ENCODE measurements around the gene SMIM26. TPM values are rescaled to one million over a fixed set of nuclear protein-coding genes. Genes with fewer than 3 reads are reported as not detected.

SMIM26 gene
- total RNA-seq, 6 donors from 2014 or later = 12.5 to 81.3 (median 63.7) TPM

DNA sequence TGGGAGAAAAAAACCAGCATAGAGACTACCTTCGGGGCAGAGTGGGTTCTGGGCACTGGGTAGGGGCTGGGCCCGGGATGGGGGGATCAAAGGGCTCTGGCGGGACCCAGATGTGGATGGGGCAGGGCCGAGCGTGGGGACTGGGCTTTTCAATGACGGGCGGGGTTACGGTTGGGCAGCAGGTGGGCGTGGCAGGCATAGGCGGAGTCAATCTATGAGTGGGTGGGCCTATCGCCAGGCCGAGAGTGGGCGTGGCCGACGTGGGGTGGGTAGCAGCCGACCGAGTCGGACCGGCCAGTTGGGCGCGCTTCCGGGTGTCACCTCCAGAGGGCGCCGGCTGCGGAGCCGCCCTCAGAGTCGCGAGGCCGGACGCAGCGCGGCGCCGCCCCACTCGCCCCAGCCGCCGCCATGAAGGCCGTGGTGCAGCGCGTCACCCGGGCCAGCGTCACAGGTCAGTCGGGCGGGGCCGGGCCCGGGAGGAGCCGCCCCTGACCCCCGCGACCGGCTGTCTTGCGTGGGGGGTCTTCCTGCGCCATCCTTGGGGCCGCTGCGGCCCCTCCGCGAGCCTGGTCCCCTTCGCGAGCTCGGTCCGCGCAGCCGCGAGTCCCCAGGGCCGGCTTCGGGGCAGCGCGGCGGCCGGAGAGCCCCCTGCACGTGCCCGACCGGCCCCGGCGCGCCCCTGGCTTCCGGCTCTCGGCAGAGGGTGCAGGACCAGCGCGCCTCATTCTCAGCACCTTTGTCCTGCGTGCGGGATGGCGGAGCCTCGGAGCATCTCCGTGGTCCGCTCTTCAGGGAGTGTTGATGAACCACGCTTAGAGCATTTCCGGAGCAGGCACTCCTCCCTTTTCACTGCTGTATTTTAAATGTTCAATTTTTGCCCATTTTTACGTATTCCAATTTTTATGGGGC, 20.7 kb downstream of the SMIM26 start, which contains the start of gene DTD1:
Gene DTD1 (plus strand): TSS at position 390 of the 909 bp plus-strand sequence. CDS start 19 bp downstream, at position 409.
- Histone ChIP-seq H3K4me1 (peaks cover 12 to 17% (median 14%) of the 10 kb centered on the region in 4 donors), H3K4me3 (peak within 1 kb of the TSS; percentile 82 to 95 (median 84)), H3K27me3 (no peaks in the 10 kb centered on the region), H3K9me3 (no peaks in the 10 kb centered on the region), H3K36me3 (no peaks in the 10 kb centered on the region), H3K27ac (peak within 1 kb of the TSS; percentile 67 to 89 (median 81))
- WGBS, 2 donors = 0% methylated on average over 15 to 63 of the region's 88 CpGs
- peak; percentile 23 to 29 for TF ChIP-seq POLR2AphosphoS5 (IDR thresholded peaks at IDR 0.05)
- no peak for TF ChIP-seq EP300 (IDR thresholded peaks at IDR 0.05)
- TF ChIP-seq, protein P1, sequence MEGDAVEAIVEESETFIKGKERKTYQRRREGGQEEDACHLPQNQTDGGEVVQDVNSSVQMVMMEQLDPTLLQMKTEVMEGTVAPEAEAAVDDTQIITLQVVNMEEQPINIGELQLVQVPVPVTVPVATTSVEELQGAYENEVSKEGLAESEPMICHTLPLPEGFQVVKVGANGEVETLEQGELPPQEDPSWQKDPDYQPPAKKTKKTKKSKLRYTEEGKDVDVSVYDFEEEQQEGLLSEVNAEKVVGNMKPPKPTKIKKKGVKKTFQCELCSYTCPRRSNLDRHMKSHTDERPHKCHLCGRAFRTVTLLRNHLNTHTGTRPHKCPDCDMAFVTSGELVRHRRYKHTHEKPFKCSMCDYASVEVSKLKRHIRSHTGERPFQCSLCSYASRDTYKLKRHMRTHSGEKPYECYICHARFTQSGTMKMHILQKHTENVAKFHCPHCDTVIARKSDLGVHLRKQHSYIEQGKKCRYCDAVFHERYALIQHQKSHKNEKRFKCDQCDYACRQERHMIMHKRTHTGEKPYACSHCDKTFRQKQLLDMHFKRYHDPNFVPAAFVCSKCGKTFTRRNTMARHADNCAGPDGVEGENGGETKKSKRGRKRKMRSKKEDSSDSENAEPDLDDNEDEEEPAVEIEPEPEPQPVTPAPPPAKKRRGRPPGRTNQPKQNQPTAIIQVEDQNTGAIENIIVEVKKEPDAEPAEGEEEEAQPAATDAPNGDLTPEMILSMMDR (IDR thresholded peaks at IDR 0.05) = peak; percentile 81 to 94 (median 88)
- peak in 3 of 4 donors; percentile 32 to 67 (median 58) for TF ChIP-seq POLR2A (IDR thresholded peaks at IDR 0.05)
- DNase-seq (peak; percentile 97 to 99), ATAC-seq (ENCODE audit: low FRiP score in 2 of 2) (peak; percentile 97 to 99)

DNA sequence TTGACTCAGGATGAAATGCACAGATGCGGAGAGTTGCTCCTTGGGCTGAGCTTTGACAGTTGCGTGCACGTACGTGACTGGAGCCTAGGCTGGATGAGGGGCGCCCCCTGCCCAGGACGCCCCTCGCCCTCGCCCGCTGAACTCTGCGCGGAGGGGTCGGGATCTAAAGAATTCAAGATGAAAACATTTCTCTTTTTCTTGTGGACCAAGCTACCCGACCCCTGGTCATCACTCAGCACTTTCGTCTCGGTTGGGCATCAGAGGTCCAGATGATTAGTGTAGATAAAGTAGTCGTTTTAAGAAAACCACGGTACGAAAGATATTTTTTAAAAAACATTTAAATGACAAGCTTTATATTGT, 21.3 kb downstream of the SMIM26 start:
- Histone ChIP-seq H3K27ac (peak overlapping the region; percentile 67 to 89 (median 81)), H3K4me3 (peak overlapping the region; percentile 82 to 95 (median 84)), H3K9me3 (no peaks in the 10 kb centered on the region), H3K4me1 (peaks cover 12 to 17% (median 14%) of the 10 kb centered on the region in 4 donors), H3K27me3 (no peaks in the 10 kb centered on the region), H3K36me3 (no peaks in the 10 kb centered on the region)
- peak in 1 of 2 donors; percentile 70 for DNase-seq
- TF ChIP-seq EP300 (IDR thresholded peaks at IDR 0.05) = no peak
- TF ChIP-seq POLR2AphosphoS5 (IDR thresholded peaks at IDR 0.05) = no peak
- no peak for TF ChIP-seq POLR2A (IDR thresholded peaks at IDR 0.05)
- TF ChIP-seq, protein P1 (IDR thresholded peaks at IDR 0.05) = no peak
- WGBS, 2 donors = 8 to 18% methylated on average over 18 of the region's 18 CpGs
- no peak for ATAC-seq (ENCODE audit: low FRiP score in 2 of 2)

- no peak for DNase-seq
- no peaks in the 10 kb centered on the region for H3K27me3 ChIP-seq
- no peak for ATAC-seq (ENCODE audit: low FRiP score in 2 of 2)
- TF ChIP-seq EP300 (IDR thresholded peaks at IDR 0.05) = no peak
- TF ChIP-seq, protein P1 (IDR thresholded peaks at IDR 0.05) = no peak
- TF ChIP-seq POLR2A (IDR thresholded peaks at IDR 0.05) = no peak
- no peak for TF ChIP-seq POLR2AphosphoS5 (IDR thresholded peaks at IDR 0.05)
- peaks cover 0 to 9% (median 0%) of the 10 kb centered on the region in 4 donors for H3K36me3 ChIP-seq
- H3K4me3 ChIP-seq = no peak overlapping the region
- no peaks in the 10 kb centered on the region for H3K9me3 ChIP-seq
- H3K4me1 ChIP-seq = peaks cover 12 to 17% (median 14%) of the 10 kb centered on the region in 4 donors
- H3K27ac ChIP-seq = no peak overlapping the region
- 76 to 83% methylated on average over 8 of the region's 8 CpGs for WGBS, 2 donors
Observed at GRCh38 chr20:18589941-18590674, 22.9 kb downstream of the SMIM26 start.

DNA sequence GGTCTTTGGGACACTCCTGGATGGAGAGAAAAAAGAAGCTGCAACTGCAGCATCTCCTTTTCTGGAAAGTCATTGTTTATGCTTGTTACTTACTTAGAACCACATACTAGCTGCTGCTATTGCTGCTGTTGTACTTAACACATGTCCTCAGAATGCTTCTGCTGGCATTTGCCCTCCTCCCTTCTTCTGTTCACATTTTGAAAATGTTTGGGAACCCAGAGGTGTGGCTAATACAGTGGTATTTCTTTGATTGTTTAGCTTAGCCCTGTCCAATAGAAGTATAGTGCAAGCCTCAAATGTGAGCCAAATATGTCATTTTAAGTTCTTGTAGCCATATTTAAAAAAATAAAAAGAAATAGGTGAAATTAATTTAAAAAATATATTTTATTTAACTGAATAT, 29.0 kb downstream of the SMIM26 start:
- ATAC-seq (ENCODE audit: low FRiP score in 2 of 2) (no peak), DNase-seq (no peak)
- no peaks in the 10 kb centered on the region for H3K27me3 ChIP-seq
- TF ChIP-seq, protein P1 (IDR thresholded peaks at IDR 0.05) = no peak
- no peak for TF ChIP-seq POLR2AphosphoS5 (IDR thresholded peaks at IDR 0.05)
- no peak for TF ChIP-seq POLR2A (IDR thresholded peaks at IDR 0.05)
- TF ChIP-seq EP300 (IDR thresholded peaks at IDR 0.05) = no peak
- no peaks in the 10 kb centered on the region for H3K9me3 ChIP-seq
- peaks cover 0 to 17% (median 6%) of the 10 kb centered on the region in 4 donors for H3K36me3 ChIP-seq
- no peak overlapping the region for H3K27ac ChIP-seq
- no peaks in the 10 kb centered on the region for H3K4me1 ChIP-seq
- H3K4me3 ChIP-seq = no peak overlapping the region

Measured in upper lobe of left lung (tissue), 6 donors.